ENCODE results near the gene RAB6D.
"Not testable (repeated sequence)": the region's sequence is repeated elsewhere in the genome, so short reads cannot be mapped to it uniquely, and the experiment has no call there.

The RAB6D gene

GRCh38 chr2:131363703-131364186 is at the start of gene RAB6D:
Gene RAB6D, minus strand, starts transcription at chr2:131364168. Its CDS starts 448 bp downstream, at chr2:131363720.
- DNase-seq = not testable (repeated sequence)

GRCh38 chr2:131413148-131413747 is 49.3 kb upstream of the RAB6D start:
- DNase-seq = peak; percentile 13

GRCh38 chr2:131410173-131410572 is 46.2 kb upstream of the RAB6D start:
- DNase-seq = no peak

GRCh38 chr2:131408778-131409177 is 44.8 kb upstream of the RAB6D start:
- DNase-seq = no peak

GRCh38 chr2:131408207-131408606 is 44.2 kb upstream of the RAB6D start:
- no peak for DNase-seq

GRCh38 chr2:131404753-131405152 is 40.8 kb upstream of the RAB6D start:
- no peak for DNase-seq

- DNase-seq = no peak
Measured at GRCh38 chr2:131402320-131403039, 38.5 kb upstream of the RAB6D start.

GRCh38 chr2:131400849-131401248 is 36.9 kb upstream of the RAB6D start:
- no peak for DNase-seq

GRCh38 chr2:131400441-131400840 is 36.5 kb upstream of the RAB6D start:
- not testable (repeated sequence) for DNase-seq

- DNase-seq = not testable (repeated sequence)
Measured at GRCh38 chr2:131396209-131396608, 32.2 kb upstream of the RAB6D start.

- not testable (repeated sequence) for DNase-seq
Measured at GRCh38 chr2:131395024-131395645, 31.2 kb upstream of the RAB6D start.

- no peak for DNase-seq
Measured at GRCh38 chr2:131394147-131394931, 30.4 kb upstream of the RAB6D start.

- DNase-seq = not testable (repeated sequence)
Measured at GRCh38 chr2:131391953-131392352, 28.0 kb upstream of the RAB6D start.

GRCh38 chr2:131391471-131391870 is 27.5 kb upstream of the RAB6D start:
- not testable (repeated sequence) for DNase-seq

GRCh38 chr2:131390495-131391130 is 26.6 kb upstream of the RAB6D start:
- DNase-seq = not testable (repeated sequence)

GRCh38 chr2:131389657-131390056 is 25.7 kb upstream of the RAB6D start:
- no peak for DNase-seq

GRCh38 chr2:131388834-131389233 is 24.9 kb upstream of the RAB6D start:
- not testable (repeated sequence) for DNase-seq

GRCh38 chr2:131373111-131373510 is 9.1 kb upstream of the RAB6D start:
- not testable (repeated sequence) for DNase-seq

- DNase-seq = no peak
Measured at GRCh38 chr2:131369954-131370353, 6.0 kb upstream of the RAB6D start.

- DNase-seq = not testable (repeated sequence)
Measured at GRCh38 chr2:131368493-131369066, 4.6 kb upstream of the RAB6D start.

- DNase-seq = no peak
Measured at GRCh38 chr2:131367352-131367751, 3.4 kb upstream of the RAB6D start.

- no peak for DNase-seq
Measured at GRCh38 chr2:131366643-131367042, 2.7 kb upstream of the RAB6D start.

All from kidney glomerular epithelial cell (primary cell).